DOHH2 (cell line): ENCODE data around the gene SCGB1A1.
"Not testable (repeated sequence)": the region's sequence is repeated elsewhere in the genome, so short reads cannot be mapped to it uniquely, and the experiment has no call there.

ENCODE experiments used
- EZH2phosphoT487 ChIP-seq: fragments of 200-600 bp; sonication (generic); IDR thresholded peaks from 2 replicates; pipeline ENCODE4 v1.6.1; 2017; ENCODE audit warnings: borderline replicate concordance, mild to moderate bottlenecking, antibody characterized with exemption, low read length, moderate library complexity, mixed read lengths
- TF ChIP-seq, protein P1 (sequence below): fragments of 200-600 bp; sonication (generic); IDR thresholded peaks from one replicate; pipeline ENCODE4 v1.5.1; 2014; ENCODE audit warnings: antibody characterized with exemption, mild to moderate bottlenecking, low read depth, low read length; ENCODE audit not compliant: poor library complexity, severe bottlenecking

DNA sequence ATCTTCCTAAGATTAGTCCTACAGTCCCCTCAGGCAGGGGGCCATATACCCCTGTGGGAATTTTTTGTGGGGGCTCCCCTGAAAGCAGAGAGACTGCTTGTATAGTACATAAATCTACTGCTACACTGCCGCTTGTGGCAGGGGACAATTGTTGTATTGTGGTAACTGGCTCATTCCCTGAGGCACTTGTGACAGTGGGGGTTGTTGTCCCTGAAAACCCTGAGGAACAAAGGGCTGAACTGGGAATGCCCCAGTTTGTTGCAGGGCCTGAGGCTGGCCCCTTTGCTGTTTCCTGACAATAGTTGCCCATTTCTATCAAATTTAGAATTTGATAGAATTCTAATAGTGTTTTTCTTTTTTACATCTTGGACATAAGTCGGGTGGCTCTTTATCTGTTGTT, 39.2 kb upstream of the SCGB1A1 start:
- TF ChIP-seq, protein P1, sequence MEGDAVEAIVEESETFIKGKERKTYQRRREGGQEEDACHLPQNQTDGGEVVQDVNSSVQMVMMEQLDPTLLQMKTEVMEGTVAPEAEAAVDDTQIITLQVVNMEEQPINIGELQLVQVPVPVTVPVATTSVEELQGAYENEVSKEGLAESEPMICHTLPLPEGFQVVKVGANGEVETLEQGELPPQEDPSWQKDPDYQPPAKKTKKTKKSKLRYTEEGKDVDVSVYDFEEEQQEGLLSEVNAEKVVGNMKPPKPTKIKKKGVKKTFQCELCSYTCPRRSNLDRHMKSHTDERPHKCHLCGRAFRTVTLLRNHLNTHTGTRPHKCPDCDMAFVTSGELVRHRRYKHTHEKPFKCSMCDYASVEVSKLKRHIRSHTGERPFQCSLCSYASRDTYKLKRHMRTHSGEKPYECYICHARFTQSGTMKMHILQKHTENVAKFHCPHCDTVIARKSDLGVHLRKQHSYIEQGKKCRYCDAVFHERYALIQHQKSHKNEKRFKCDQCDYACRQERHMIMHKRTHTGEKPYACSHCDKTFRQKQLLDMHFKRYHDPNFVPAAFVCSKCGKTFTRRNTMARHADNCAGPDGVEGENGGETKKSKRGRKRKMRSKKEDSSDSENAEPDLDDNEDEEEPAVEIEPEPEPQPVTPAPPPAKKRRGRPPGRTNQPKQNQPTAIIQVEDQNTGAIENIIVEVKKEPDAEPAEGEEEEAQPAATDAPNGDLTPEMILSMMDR: not testable (repeated sequence)
- TF ChIP-seq EZH2phosphoT487: not testable (repeated sequence)
